Thyroid gland (tissue), 4 donors: ENCODE measurements around the gene CARF. TPM values are rescaled to one million over a fixed set of nuclear protein-coding genes. Genes with fewer than 3 reads are reported as not detected.

Source experiments
- DNase-seq, 2 donors: peaks; one replicate each; pipeline ENCODE4 v3.0.0-alpha.2; 2019
- H3K27ac ChIP-seq, 3 donors: fragments of 200-600 bp; sonication (generic); 1 replicate in 2 of 3; 2 replicates in 1 of 3; pipeline ENCODE4 v1.5.1; 2016 to 2019; ENCODE audit warnings: mild to moderate bottlenecking in 1 of 3, moderate library complexity in 1 of 3
- H3K27me3 ChIP-seq: fragments of 200-600 bp; sonication (generic); one replicate; pipeline ENCODE4 v1.5.1; 2019
- H3K36me3 ChIP-seq, 2 donors: fragments of 200-600 bp; sonication (generic); one replicate each; pipeline ENCODE4 v1.5.1; 2016 to 2019
- H3K4me1 ChIP-seq, 2 donors: fragments of 200-600 bp; sonication (generic); one replicate each; pipeline ENCODE4 v1.5.1; 2017 to 2019
- H3K4me3 ChIP-seq, 3 donors: fragments of 200-600 bp; sonication (generic); replicated peaks in 1 of 3; 1 replicate in 2 of 3; 2 replicates in 1 of 3; pipeline ENCODE4 v1.5.1; 2016; ENCODE audit warnings: mild to moderate bottlenecking in 1 of 3
- H3K9me3 ChIP-seq: fragments of 200-600 bp; sonication (generic); one replicate; pipeline ENCODE4 v1.5.1; 2017
- CTCF ChIP-seq, 6 experiments: fragments of 200-600 bp in 3 of 6; fragments of 450-650 bp in 3 of 6; sonication (generic) in 3 of 6; IDR thresholded peaks; one replicate each; pipeline ENCODE4 v1.5.1; 2016 to 2019; ENCODE audit warnings: antibody characterized with exemption in 6 of 6, mild to moderate bottlenecking in 2 of 6, inconsistent platforms in 1 of 6, moderate library complexity in 1 of 6
- POLR2A ChIP-seq, 2 donors: fragments of 450-650 bp; IDR thresholded peaks; one replicate each; pipeline ENCODE4 v1.6.1; 2017; ENCODE audit warnings: antibody characterized with exemption in 2 of 2, mild to moderate bottlenecking in 2 of 2, moderate library complexity in 1 of 2
- WGBS, 2 donors: methylation state at CpG; one replicate each; pipeline ENCODE4 v1.1.5; 2017; 5-methylcytosine and 5-hydroxymethylcytosine counted together
- intact Hi-C: fragments of 100-400 bp; cut with DNase I; formaldehyde crosslinking; loops from one replicate; pipeline ENCODE4 v1.15.1; 2023
- total RNA-seq, 4 donors: library from RNA; depleted of rRNA; stranded (reverse); fragments of >200 nt; gene quantifications; one replicate each; pipeline ENCODE4 v1.2.3, GENCODE V29; 2016

The CARF gene
- total RNA-seq, 4 donors from 2014 or later, result 24.7 to 56.3 (median 36.4) TPM

- Histone ChIP-seq H3K27ac (no peak overlapping the region), H3K27me3 (no peaks in the 10 kb centered on the region), H3K36me3 (peaks cover 5 to 7% of the 10 kb centered on the region in 2 donors), H3K4me3 (no peak overlapping the region), H3K9me3 (no peaks in the 10 kb centered on the region), H3K4me1 (no peaks in the 10 kb centered on the region)
- DNase-seq, result no peak
- TF ChIP-seq CTCF (IDR thresholded peaks at IDR 0.05), result no peak
- TF ChIP-seq POLR2A (IDR thresholded peaks at IDR 0.05), result no peak
- intact Hi-C loops, result no loop called here
- 93 to 96% methylated on average over 1 of the region's 1 CpG for WGBS, 2 donors
Measured at GRCh38 chr2:202918860-202919259, 6.8 kb downstream of the CARF start.

GRCh38 chr2:202932425-202933138 is 20.5 kb downstream of the CARF start:
- no peaks in the 10 kb centered on the region for H3K27me3 ChIP-seq
- H3K36me3 ChIP-seq, result no peaks in the 10 kb centered on the region
- 81 to 87% methylated on average over 3 of the region's 3 CpGs for WGBS, 2 donors
- TF ChIP-seq CTCF (IDR thresholded peaks at IDR 0.05), result no peak
- no peak for TF ChIP-seq POLR2A (IDR thresholded peaks at IDR 0.05)
- no peaks in the 10 kb centered on the region for H3K4me1 ChIP-seq
- no peak for DNase-seq
- H3K9me3 ChIP-seq, result no peaks in the 10 kb centered on the region
- no peak overlapping the region for H3K27ac ChIP-seq
- intact Hi-C loops, result no loop called here
- no peak overlapping the region for H3K4me3 ChIP-seq

DNA sequence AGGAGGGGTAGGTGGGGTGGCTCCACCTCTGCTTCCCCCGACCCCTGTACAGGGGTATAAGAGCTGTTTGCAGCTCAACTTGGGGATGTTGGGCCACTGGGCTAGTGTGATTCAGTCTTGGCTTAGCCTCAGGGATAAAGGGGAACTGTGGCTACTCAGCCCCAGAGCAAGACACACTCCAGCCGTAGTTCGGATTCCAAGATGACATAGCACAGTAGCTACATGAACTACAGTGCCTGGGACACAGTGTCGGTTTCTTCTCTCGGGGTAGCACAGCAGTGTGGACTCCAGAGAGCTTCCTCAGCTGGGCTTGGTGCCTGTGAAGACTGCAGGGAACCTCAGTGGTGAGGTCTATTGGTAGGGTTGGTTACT is 21.1 kb downstream of the CARF start:
- DNase-seq, result no peak
- H3K27me3 ChIP-seq, result no peaks in the 10 kb centered on the region
- H3K36me3 ChIP-seq, result no peaks in the 10 kb centered on the region
- 89 to 95% methylated on average over 4 to 5 of the region's 5 CpGs for WGBS, 2 donors
- H3K4me3 ChIP-seq, result no peak overlapping the region
- H3K4me1 ChIP-seq, result no peaks in the 10 kb centered on the region
- intact Hi-C loops, result no loop called here
- no peak overlapping the region for H3K27ac ChIP-seq
- no peaks in the 10 kb centered on the region for H3K9me3 ChIP-seq
- TF ChIP-seq POLR2A (IDR thresholded peaks at IDR 0.05) (no peak), CTCF (IDR thresholded peaks at IDR 0.05) (no peak)

- no peak overlapping the region for H3K4me3 ChIP-seq
- H3K27me3 ChIP-seq, result no peaks in the 10 kb centered on the region
- no peak overlapping the region for H3K27ac ChIP-seq
- 93 to 94% methylated on average over 2 of the region's 2 CpGs for WGBS, 2 donors
- DNase-seq, result no peak
- H3K9me3 ChIP-seq, result no peaks in the 10 kb centered on the region
- no peaks in the 10 kb centered on the region for H3K36me3 ChIP-seq
- no peak for TF ChIP-seq CTCF (IDR thresholded peaks at IDR 0.05)
- no peak for TF ChIP-seq POLR2A (IDR thresholded peaks at IDR 0.05)
- intact Hi-C loops, result no loop called here
- no peaks in the 10 kb centered on the region for H3K4me1 ChIP-seq
Measured at GRCh38 chr2:202933958-202934357, 21.9 kb downstream of the CARF start.

DNA sequence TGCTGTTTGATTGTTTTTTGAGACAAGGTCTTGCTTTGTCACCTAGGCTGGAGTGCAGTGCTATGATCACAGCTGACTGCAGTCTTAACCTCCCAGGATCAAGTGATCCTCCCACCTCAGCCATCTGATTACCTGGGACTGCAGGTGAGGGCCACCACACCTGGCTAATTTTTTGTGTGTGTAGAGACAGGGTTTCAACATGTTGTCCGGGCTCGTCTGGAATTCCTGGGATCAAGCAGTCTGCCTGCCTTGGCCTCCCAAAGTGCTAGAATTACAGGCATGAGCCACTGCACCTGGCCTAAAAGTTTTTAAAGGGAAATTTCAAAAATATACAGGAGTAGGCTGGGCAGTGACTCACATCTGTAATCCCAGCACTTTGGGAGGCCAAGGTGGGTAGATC is 22.4 kb downstream of the CARF start:
- Histone ChIP-seq H3K4me3 (no peak overlapping the region), H3K27ac (no peak overlapping the region), H3K36me3 (no peaks in the 10 kb centered on the region), H3K27me3 (no peaks in the 10 kb centered on the region), H3K4me1 (no peaks in the 10 kb centered on the region), H3K9me3 (no peaks in the 10 kb centered on the region)
- TF ChIP-seq CTCF (IDR thresholded peaks at IDR 0.05) (no peak), POLR2A (IDR thresholded peaks at IDR 0.05) (no peak)
- intact Hi-C loops, result no loop called here
- DNase-seq, result no peak
- 94 to 100% methylated on average over 2 of the region's 2 CpGs for WGBS, 2 donors
